Epithelial cell of proximal tubule (primary cell): ENCODE data around the gene ZP1. TPM values are rescaled to one million over a fixed set of nuclear protein-coding genes. Genes with fewer than 3 reads are reported as not detected.

Experiments used
- DNase-seq: peaks from one replicate; pipeline ENCODE4 v3.0.0-alpha.2; 2011; ENCODE audit warnings: low read depth
- H3K4me3 ChIP-seq: 2 replicates; pipeline ENCODE4 v1.5.1; 2011; ENCODE audit warnings: low read depth, mild to moderate bottlenecking, low read length
- total RNA-seq: library from RNA; depleted of rRNA; stranded (reverse); fragments of >200 nt; gene quantifications from 2 replicates; pipeline ENCODE4 v1.2.3, GENCODE V29; 2015
- TF ChIP-seq, protein P1 (sequence below): conservative IDR thresholded peaks from 2 replicates; pipeline ENCODE4 v1.5.1; 2012; ENCODE audit warnings: low read depth, mild to moderate bottlenecking, low read length

The ZP1 gene
- total RNA-seq, 1 donor from 2014 or later = not detected

GRCh38 chr11:60862171-60862570, 5.2 kb upstream of the ZP1 start:
- TF ChIP-seq, protein P1, sequence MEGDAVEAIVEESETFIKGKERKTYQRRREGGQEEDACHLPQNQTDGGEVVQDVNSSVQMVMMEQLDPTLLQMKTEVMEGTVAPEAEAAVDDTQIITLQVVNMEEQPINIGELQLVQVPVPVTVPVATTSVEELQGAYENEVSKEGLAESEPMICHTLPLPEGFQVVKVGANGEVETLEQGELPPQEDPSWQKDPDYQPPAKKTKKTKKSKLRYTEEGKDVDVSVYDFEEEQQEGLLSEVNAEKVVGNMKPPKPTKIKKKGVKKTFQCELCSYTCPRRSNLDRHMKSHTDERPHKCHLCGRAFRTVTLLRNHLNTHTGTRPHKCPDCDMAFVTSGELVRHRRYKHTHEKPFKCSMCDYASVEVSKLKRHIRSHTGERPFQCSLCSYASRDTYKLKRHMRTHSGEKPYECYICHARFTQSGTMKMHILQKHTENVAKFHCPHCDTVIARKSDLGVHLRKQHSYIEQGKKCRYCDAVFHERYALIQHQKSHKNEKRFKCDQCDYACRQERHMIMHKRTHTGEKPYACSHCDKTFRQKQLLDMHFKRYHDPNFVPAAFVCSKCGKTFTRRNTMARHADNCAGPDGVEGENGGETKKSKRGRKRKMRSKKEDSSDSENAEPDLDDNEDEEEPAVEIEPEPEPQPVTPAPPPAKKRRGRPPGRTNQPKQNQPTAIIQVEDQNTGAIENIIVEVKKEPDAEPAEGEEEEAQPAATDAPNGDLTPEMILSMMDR = no peak

GRCh38 chr11:60863550-60864521, 3.5 kb upstream of the ZP1 start:
- TF ChIP-seq, protein P1 = no peak
- no peak for DNase-seq
- H3K4me3 ChIP-seq = no peak overlapping the region

More at GRCh38 chr11:60862171-60862570, 5.2 kb upstream of the ZP1 start:
- H3K4me3 ChIP-seq = no peak overlapping the region
- DNase-seq = no peak

- no peak overlapping the region for H3K4me3 ChIP-seq
- DNase-seq = no peak
- TF ChIP-seq, protein P1 = no peak
Observed at GRCh38 chr11:60864856-60865513, 2.4 kb upstream of the ZP1 start.

DNA sequence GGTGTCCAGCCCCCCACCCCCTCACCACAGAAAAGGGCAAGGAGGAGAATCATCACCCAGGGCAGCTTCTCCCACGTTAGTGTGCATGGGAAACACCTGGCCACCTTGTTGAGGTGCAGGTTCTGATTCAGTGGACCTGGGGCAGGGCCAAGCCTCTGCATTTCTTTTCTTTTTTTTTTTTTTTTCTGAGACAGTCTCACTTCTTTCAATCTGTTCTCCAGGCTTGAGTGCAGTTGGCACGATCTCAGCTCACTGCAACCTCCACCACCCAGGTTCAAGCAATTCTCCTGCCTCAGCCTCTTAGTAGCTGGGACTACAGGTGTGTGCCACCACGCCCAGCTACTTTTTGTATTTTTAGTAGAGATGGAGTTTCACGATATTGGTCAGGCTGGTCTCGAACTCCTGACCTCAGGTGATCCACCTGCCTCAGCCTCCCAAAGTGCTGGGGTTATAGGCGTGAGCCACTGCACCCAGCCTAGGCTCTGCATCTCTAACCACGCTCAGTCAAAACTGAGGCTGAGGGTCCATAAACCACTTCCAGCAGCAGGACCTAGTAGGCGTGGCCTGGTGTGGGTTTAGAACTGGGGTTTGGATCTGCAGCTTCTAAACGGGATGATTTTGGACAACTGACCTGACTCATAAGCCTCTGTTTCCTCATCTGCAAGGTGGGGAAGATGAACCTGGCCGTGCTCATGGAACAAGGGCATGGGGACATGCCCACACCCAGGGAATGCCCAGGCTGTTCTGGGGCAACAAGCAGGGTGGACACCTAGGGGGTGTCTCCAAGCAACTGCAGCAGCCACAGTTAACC, 734 bp downstream of the ZP1 start:
- no peak overlapping the region for H3K4me3 ChIP-seq
- TF ChIP-seq, protein P1 = no peak
- no peak for DNase-seq

- TF ChIP-seq, protein P1 = no peak
- no peak overlapping the region for H3K4me3 ChIP-seq
- no peak for DNase-seq
Observed at GRCh38 chr11:60868682-60869450, 1.5 kb downstream of the ZP1 start.

DNA sequence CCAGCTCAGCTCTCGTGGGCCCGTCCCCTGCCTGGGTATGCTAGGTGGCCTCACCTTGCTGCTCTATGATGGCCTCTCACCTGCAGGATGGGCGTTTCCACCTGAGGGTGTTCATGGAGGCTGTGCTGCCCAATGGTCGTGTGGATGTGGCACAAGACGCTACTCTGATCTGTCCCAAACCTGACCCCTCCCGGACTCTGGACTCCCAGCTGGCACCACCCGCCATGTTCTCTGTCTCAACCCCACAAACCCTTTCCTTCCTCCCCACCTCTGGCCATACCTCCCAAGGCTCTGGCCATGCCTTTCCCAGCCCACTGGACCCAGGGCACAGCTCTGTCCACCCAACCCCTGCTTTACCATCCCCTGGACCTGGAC, 2.1 kb downstream of the ZP1 start:
- no peak for DNase-seq
- TF ChIP-seq, protein P1 = no peak
- no peak overlapping the region for H3K4me3 ChIP-seq
